NCI-H1092 treated with DMSO at 0.1 percent for 48 hours (cell line): ENCODE results near the gene MAGI1.
"Not testable (repeated sequence)": the region's sequence is repeated elsewhere in the genome, so short reads cannot be mapped to it uniquely, and the experiment has no call there.

Experiments used
- DNase-seq: peaks from one replicate; lab custom pipeline; 2025; lab: John Stamatoyannopoulos, UW

The MAGI1 gene

DNA sequence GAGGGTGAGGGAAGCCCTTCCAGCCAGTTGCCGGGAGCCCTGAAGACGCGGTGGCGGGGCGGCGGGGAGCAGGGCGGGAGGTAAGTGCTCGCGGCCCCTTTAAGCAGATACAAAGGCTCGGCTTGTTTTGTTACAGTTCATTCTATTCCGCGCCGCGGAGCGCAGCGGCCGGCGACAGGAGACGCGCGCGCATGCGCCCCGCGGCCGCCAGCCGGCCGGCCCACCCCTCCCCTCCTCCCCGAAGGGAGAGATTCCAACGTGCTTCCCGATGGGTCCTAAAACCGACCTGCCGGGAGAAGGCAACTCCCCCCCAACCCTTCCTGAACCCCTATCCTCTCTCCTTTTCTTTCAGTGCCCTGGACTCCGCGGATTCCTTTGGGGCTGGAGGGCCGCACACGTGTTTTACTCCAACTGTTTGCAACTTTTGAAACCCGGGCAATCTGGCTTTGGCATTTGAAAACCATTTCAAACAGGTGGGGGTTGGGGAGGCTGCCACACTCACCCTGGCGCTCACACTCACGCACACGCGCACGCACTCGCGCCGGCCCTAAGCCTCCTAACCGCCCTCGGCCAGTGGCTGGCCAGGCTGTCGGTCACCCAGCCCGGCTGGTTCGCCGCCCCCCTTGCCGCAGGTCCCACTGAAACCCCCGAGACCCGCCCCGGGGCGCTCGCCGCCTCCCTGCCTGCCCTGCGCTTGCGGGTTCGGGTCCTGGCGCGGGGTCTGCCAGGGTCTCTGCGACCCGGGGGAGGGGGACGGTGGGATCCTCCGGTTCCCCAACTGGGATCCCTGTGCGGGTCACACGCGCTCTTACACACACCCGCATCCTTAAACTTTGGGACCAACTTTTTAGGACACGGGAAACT lies at the start of gene MAGI1:
Gene MAGI1, minus strand, starts transcription at position 193 of the 864 bp plus-strand sequence. CDS start 610 bp downstream, outside the sequence.
- DNase-seq = peak; percentile 73

GRCh38 chr3:66083784-66084213 lies 45.1 kb upstream of the MAGI1 start:
- no peak for DNase-seq

DNA sequence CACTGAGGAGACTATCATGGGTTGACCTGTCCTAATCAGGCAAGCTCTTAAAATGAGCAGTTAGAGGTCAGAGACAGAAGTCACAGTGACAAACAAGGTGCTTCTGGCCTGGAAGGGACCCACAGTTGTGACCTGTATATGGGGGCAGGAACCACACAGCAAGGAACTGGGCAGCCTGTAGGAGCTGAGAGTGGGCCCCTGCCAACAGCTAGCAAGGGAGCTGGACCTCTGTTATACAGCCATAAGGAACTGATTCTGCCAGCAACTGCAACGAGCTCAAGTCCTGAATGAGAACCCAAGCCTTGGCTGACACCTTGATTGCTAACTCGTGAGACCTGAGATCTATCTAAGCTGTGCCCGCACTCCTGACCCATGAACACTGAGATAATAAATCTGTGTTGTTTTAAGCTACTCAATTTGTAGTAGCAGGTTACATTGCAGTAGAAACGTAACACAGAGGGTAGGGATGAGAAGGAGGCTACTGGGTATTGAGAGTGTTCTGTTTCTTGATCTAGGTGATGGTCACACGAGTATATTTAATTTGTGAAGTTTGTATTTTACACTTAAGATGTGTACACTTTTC lies 44.5 kb upstream of the MAGI1 start:
- DNase-seq = no peak

- no peak for DNase-seq
These were observed 44.0 kb upstream of the MAGI1 start for GRCh38 chr3:66082679-66083078.

DNA sequence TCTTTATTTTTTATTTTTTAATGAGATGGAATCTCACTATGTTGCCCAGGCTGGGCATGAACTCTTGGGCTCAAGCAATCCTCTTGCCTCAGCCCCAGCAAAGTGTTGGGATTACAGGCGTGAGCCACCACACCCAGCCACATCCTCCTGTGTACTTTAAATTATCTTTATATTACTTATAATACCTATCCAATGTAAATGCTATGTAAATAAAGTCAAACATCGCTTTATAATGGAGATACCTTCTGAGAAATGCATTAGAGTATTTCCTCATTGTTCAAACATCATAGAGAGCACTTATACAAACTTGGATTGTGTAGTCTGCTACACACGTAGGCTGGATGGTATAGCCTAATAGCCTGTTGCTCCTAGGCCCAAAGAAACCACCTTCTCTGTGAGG lies 41.4 kb upstream of the MAGI1 start:
- no peak for DNase-seq

DNA sequence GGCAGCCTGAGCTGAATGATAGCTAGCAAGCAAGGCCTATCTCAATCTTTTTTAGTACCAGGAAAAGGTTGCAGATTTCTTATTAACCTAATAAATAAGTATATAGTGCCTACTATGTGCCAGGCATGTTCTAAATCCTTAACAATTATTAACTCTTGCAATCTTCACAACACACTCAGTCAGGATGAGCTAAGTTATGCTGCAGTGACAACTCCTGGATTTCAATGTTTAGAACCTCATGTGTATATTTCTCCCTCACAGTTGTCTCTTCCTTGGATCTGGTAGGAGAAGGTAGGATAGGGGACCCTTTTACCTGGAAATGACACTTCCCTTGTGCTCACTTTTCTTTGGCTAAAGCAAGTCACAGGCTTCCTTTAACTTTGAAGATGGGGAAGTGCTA lies 39.3 kb upstream of the MAGI1 start:
- no peak for DNase-seq

- DNase-seq = no peak
These were observed 38.2 kb upstream of the MAGI1 start for GRCh38 chr3:66076861-66077470.

DNA sequence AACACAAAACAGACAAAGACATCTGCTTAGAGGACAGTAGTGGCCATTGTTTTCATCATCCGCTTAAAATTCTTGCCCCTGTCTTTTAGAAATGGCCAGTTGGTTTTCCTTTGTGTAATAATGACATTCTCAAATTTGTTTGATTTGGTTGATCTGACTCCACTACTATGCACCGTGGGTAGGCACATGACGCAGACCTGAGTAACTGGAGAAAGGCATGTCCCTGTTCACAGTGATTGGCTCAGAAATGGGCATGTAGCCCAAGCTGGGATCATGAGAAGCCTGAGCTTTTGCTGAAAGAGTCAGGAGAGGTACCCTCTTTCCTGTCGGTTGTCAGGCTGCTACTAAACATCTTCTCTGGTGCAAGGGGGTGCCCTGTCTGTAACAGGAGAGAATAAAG lies 36.6 kb upstream of the MAGI1 start:
- no peak for DNase-seq

GRCh38 chr3:66073464-66074141 lies 34.9 kb upstream of the MAGI1 start:
- no peak for DNase-seq

- DNase-seq = no peak
These were observed 29.5 kb upstream of the MAGI1 start for GRCh38 chr3:66068255-66068654.

DNA sequence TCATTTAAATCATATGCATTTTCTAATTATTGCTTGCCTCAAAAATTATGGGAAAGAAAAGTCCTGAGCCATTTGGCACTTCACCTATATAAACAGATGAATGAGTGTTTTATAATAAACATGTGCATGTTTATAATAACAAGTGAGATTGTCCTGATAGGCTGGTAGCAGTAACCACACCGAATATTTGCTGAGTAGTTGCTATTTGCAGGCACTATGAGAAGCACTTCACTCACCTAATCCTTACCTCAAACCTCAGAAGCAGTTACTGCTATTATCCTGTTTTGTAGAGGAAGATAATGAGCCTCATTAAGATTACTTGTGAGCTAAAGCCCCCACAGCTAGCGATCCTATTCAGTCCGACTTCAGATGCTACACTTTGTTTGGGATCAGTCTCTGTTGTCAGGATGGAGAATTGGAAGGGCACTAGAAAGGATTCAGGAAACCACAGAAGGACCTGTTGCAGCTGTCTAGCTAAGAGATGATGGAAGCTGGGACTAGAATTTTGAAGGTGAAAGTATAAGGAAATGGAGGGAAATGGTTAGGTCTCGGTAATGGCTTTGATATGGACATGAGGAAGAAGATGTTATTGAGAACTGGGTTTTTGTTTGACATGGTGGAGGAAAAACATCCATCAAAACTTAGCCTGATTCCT lies 28.4 kb upstream of the MAGI1 start:
- no peak for DNase-seq

DNA sequence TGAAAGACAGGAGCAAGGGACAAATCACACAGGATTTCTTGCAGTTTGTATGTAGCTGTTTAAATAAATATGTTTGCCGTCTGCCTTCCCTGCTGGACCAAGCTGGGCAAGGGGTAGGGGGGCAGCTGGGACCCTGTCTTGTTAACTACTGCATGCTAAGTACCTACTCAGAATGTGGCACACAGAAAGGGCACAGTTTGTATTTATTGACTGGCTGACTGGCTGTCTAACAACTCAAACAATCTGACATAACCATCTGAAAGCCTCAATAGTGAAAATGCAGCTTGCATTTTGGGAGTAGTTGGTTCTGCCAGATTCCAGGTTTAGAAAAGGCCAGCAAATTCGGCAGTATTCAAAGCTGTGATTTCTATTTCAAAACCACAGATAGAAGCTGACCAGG lies 16.6 kb upstream of the MAGI1 start:
- no peak for DNase-seq

- DNase-seq = no peak
These were observed 14.9 kb upstream of the MAGI1 start for GRCh38 chr3:66053550-66054094.

DNA sequence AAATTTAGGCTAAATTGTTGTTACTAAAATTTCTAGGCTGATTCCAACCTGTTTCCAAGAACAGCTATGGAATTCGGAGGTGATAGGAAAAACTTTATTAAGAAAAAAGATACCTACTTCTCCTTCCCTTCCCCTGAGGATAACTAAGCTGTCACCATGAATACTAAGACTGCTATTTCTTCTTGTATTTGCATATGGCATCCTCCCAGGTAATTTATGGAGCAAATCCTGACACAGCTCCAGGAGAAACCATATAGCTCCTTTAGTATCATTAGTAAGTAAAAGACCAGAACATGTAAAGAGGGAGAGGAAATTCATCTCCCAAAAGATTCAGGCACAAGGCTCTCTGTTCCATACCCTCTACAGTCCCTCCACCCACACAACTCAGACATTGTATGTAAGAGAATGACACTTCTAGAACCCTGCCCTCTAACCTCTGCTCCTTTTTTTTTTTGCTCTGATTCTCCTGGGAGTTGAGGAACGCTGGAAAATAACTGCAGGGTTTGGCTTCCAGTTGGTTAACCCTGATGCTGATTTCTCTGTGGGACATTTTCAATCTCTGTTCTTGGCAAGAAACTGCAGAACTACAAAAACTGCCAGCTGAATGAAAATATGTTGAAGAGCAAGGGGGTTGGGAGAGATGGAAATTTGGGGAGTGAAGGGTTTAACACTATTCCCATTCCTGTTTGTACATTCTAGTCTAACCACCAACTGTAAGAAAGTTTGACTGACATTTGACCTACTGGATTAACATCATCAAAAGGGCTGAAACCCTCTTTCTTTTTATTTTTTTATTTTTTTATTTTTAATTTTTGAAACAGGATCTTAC lies 14.2 kb upstream of the MAGI1 start:
- DNase-seq = no peak

GRCh38 chr3:66050821-66051220 lies 12.1 kb upstream of the MAGI1 start:
- DNase-seq = no peak

DNA sequence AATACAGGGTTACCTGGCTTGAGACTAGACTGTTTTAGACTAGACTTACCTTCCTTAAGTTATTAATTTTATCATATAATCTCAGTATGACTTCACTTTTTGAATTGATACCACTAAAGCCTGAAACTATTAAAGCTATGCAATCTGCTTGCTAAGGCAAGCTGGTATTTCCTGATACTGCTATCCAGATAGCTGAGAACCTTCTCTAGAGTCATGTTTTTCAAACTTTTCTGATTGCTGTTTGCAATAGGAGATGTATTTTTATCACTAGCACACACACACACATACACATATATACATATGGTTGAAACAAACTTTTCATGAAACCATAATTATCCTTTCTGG lies 9.3 kb upstream of the MAGI1 start:
- DNase-seq = no peak

- DNase-seq = no peak
These were observed 8.8 kb upstream of the MAGI1 start for GRCh38 chr3:66047311-66048050.

DNA sequence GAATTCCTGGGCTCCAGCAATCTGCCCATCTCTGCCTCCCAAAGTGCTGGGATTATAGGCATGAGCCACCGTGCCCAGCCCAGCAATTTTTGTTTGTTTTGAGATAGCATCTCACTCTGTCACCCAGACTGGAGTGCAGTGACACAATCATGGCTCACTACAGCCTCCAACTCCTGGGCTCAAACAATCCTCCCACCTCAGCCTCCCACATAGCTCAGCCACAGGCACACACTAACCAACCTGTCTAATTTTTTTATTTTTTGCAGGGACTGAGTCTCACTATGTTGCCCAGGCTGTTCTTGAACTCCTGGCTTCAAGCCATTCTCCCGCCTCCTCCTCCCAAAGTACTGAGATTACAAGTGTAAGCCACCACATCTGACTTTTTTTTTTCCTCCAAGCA lies 7.6 kb upstream of the MAGI1 start:
- not testable (repeated sequence) for DNase-seq

DNA sequence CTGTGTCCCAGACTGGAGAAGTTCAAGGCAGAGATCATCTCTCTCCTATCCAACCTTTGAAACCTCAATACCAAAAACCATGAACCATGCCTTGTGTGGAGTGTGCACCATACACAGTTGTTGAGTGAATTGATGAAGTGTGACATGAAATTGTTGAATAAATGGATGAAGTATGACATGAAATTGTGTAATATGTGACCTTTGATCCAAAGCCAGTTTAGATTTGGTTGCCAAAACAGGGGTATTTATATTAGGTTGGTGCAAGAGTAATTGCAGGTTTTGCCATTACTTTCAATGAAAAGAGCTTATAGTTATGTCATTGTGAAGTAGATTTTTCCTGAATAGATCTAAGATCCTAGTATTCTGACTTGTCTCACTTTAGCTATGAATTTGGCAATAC lies 3.1 kb upstream of the MAGI1 start:
- no peak for DNase-seq

DNA sequence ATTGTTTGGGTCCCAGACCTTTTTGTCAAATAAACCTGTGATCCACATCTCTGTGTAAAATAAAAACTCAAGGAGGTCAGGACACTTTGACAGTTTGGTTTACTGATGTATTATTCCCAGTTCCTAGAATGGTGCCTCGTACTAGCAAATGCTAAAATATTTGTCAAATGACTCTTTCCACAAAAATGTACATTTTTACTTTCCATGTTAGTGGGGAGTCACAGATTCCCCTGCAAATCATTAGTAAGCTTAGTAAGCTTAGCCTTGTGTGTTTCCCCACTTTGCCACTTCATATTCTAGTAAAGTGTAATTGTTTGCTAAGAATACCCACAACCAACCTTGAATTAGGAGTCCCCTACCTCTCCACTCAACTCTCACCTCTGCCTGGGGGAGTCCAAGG lies 2.4 kb upstream of the MAGI1 start:
- no peak for DNase-seq

- DNase-seq = no peak
These were observed 821 bp upstream of the MAGI1 start for GRCh38 chr3:66039590-66039887.
